Colonic mucosa (tissue), 4 donors: ENCODE data around the gene EFCAB8. TPM values are rescaled to one million over a fixed set of nuclear protein-coding genes. Genes with fewer than 3 reads are reported as not detected.

Experiments used
- DNase-seq: peaks from one replicate; pipeline ENCODE4 v3.0.0-alpha.2; 2020
- H3K27ac ChIP-seq: fragments of 200-600 bp; one replicate; pipeline ENCODE4 v1.8.0; 2021
- H3K27me3 ChIP-seq: fragments of 200-600 bp; one replicate; pipeline ENCODE4 v1.8.0; 2021
- H3K36me3 ChIP-seq: fragments of 200-600 bp; one replicate; pipeline ENCODE4 v1.8.0; 2021
- H3K4me1 ChIP-seq: fragments of 200-600 bp; one replicate; pipeline ENCODE4 v1.8.0; 2021; ENCODE audit warnings: mild to moderate bottlenecking
- H3K4me3 ChIP-seq: fragments of 200-600 bp; one replicate; pipeline ENCODE4 v1.8.0; 2021
- H3K9ac ChIP-seq, 2 donors: one replicate each; pipeline ENCODE4 v1.7.0; 2013; ENCODE audit warnings: control low read depth in 2 of 2, low read depth in 2 of 2, low read length in 2 of 2
- H3K9me3 ChIP-seq: fragments of 200-600 bp; one replicate; pipeline ENCODE4 v1.8.0; 2021
- intact Hi-C: fragments of 100-400 bp; cut with DNase I; formaldehyde crosslinking; loops from one replicate; pipeline ENCODE4 v1.14.1; 2022
- total RNA-seq, 2 donors: library from RNA; stranded (reverse); fragmentation: NEBNext Ultra II Directional in 1 of 2; extraction: Animal tissue kit (Norgen Biotek cat#: 25700) in 1 of 2; gene quantifications; one replicate each; pipeline ENCODE4 v1.2.1, GENCODE V29; 2021
- TF ChIP-seq, protein P1 (sequence below): fragments of 200-600 bp; IDR thresholded peaks from one replicate; pipeline ENCODE4 v1.8.0; 2022; ENCODE audit warnings: antibody characterized with exemption, mild to moderate bottlenecking
- donor health status: healthy.
- donor health status: DM: no; HTN: no; CAD: no.
- donor health status: DM: no; HTN: no; CAD: no.

The EFCAB8 gene
- total RNA-seq, 2 donors from 2014 or later = 0.11 to 0.72 TPM

- Histone ChIP-seq H3K4me1 (no peaks in the 10 kb centered on the region), H3K27ac (no peak overlapping the region), H3K4me3 (no peak overlapping the region), H3K27me3 (no peaks in the 10 kb centered on the region), H3K9ac (no peak overlapping the region), H3K9me3 (peaks cover 8% of the 10 kb centered on the region), H3K36me3 (no peaks in the 10 kb centered on the region)
- TF ChIP-seq, protein P1, sequence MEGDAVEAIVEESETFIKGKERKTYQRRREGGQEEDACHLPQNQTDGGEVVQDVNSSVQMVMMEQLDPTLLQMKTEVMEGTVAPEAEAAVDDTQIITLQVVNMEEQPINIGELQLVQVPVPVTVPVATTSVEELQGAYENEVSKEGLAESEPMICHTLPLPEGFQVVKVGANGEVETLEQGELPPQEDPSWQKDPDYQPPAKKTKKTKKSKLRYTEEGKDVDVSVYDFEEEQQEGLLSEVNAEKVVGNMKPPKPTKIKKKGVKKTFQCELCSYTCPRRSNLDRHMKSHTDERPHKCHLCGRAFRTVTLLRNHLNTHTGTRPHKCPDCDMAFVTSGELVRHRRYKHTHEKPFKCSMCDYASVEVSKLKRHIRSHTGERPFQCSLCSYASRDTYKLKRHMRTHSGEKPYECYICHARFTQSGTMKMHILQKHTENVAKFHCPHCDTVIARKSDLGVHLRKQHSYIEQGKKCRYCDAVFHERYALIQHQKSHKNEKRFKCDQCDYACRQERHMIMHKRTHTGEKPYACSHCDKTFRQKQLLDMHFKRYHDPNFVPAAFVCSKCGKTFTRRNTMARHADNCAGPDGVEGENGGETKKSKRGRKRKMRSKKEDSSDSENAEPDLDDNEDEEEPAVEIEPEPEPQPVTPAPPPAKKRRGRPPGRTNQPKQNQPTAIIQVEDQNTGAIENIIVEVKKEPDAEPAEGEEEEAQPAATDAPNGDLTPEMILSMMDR = no peak
- DNase-seq = peak; percentile 6
- intact Hi-C loops = no loop called here
Measured at GRCh38 chr20:32918751-32919150, 60.0 kb downstream of the EFCAB8 start.

GRCh38 chr20:32920066-32920465 is 61.3 kb downstream of the EFCAB8 start:
- no peak for DNase-seq

GRCh38 chr20:32920530-32921298 is 62.0 kb downstream of the EFCAB8 start:
- TF ChIP-seq, protein P1 = no peak
- H3K9ac ChIP-seq = no peak overlapping the region
- H3K4me1 ChIP-seq = no peaks in the 10 kb centered on the region
- no peak for DNase-seq
- intact Hi-C loops = no loop called here
- peaks cover 8% of the 10 kb centered on the region for H3K9me3 ChIP-seq
- H3K4me3 ChIP-seq = no peak overlapping the region
- H3K36me3 ChIP-seq = no peaks in the 10 kb centered on the region
- H3K27ac ChIP-seq = no peak overlapping the region
- no peaks in the 10 kb centered on the region for H3K27me3 ChIP-seq

More at GRCh38 chr20:32920066-32920465, 61.3 kb downstream of the EFCAB8 start:
- H3K9ac ChIP-seq = no peak overlapping the region
- H3K4me1 ChIP-seq = no peaks in the 10 kb centered on the region
- H3K27me3 ChIP-seq = no peaks in the 10 kb centered on the region
- peaks cover 8% of the 10 kb centered on the region for H3K9me3 ChIP-seq
- H3K4me3 ChIP-seq = no peak overlapping the region
- no peak overlapping the region for H3K27ac ChIP-seq
- no peaks in the 10 kb centered on the region for H3K36me3 ChIP-seq
- TF ChIP-seq, protein P1 = no peak
- intact Hi-C loops = no loop called here

DNA sequence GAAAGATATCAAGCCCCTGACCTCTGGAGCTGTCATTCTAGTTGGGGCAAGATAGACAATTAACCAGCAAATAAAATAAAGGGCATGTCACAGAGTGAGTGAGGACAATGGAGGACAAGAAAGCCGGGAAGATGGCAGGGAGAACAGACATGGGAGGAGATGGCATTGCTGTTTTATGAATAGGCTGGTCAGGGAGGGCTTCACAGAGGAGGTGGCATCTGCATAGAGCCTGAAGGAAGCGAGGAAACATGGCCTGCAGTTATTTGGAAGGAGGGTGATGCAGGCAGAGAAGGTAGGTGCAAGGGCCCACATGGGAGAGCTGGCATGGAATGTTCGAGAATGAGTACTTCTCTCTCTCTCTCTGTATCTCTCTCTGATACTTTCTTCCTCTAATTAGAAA is 63.7 kb downstream of the EFCAB8 start:
- no peaks in the 10 kb centered on the region for H3K27me3 ChIP-seq
- no peak for DNase-seq
- H3K36me3 ChIP-seq = no peaks in the 10 kb centered on the region
- no peak overlapping the region for H3K9ac ChIP-seq
- no peak overlapping the region for H3K27ac ChIP-seq
- H3K9me3 ChIP-seq = no peaks in the 10 kb centered on the region
- intact Hi-C loops = no loop called here
- TF ChIP-seq, protein P1 = no peak
- H3K4me1 ChIP-seq = no peaks in the 10 kb centered on the region
- no peak overlapping the region for H3K4me3 ChIP-seq

DNA sequence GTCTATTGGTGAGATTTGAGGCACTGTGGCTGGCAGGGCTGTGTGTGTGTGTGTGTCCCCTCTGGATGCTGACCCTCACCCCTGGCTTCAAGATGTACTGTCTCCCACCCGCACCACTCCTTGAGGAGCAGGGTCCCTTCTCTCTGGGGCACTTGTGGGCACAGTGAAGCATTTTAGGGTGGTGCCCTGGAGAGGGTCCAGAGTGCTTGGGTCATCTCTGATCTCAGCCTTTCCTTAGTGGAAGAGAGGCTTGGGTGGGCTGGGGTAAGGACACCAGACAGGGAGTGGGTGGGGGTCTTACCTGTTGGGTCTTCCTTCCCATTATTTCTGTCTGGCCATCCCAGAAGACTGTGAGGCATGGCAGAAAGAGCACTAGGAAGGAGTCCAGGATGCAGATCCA is 66.1 kb downstream of the EFCAB8 start:
- intact Hi-C loops = no loop called here
- no peaks in the 10 kb centered on the region for H3K4me1 ChIP-seq
- no peaks in the 10 kb centered on the region for H3K27me3 ChIP-seq
- no peaks in the 10 kb centered on the region for H3K9me3 ChIP-seq
- no peaks in the 10 kb centered on the region for H3K36me3 ChIP-seq
- DNase-seq = no peak
- H3K4me3 ChIP-seq = no peak overlapping the region
- no peak overlapping the region for H3K27ac ChIP-seq
- TF ChIP-seq, protein P1 = no peak
- no peak overlapping the region for H3K9ac ChIP-seq
